T-cell (primary cell): ENCODE measurements around the gene NCOA5. TPM values are rescaled to one million over a fixed set of nuclear protein-coding genes. Genes with fewer than 3 reads are reported as not detected.
A peak's percentile ranks its signal among the peaks of the same experiment; 100 is the strongest.

Experiments
- ATAC-seq, 4 experiments: fragments of 200-7000 bp in 3 of 4; fragments of 150-1000 bp in 1 of 4; cut with Tn5 transposase; replicated peaks in 1 of 4; 1 replicate in 3 of 4; 2 replicates in 1 of 4; pipeline ENCODE4 v1.10.0; 2021; ENCODE audit warnings: moderate library complexity in 3 of 4, mild to moderate bottlenecking in 2 of 4, moderate number of reproducible peaks in 1 of 4
- CTCF ChIA-PET, 2 donors: fragments of 300-600 bp; sonication (Branson Sonifier 250); formaldehyde crosslinking; loops; one replicate each; lab custom pipeline; 2022; ENCODE audit warnings: antibody characterized with exemption in 2 of 2; lab: Charles Lee
- POLR2A ChIA-PET, 2 donors: fragments of 300-600 bp; sonication (Branson Sonifier 250); formaldehyde crosslinking; loops; one replicate each; lab custom pipeline; 2022; ENCODE audit warnings: antibody characterized with exemption in 2 of 2; lab: Charles Lee
- DNase-seq, 35 experiments: peaks; one replicate each; pipeline versions ENCODE4 v3.0.0 to v3.0.0-alpha.2; 2013 to 2023
- H3K27ac ChIP-seq: one replicate; pipeline ENCODE4 v1.5.1; 2013; ENCODE audit warnings: low read length
- H3K27me3 ChIP-seq, 2 experiments: replicated peaks in 1 of 2; 1 replicate in 1 of 2; 2 replicates in 1 of 2; pipeline versions ENCODE4 v1.6.1 to v1.7.0; 2013; ENCODE audit warnings: low read length in 1 of 2, mixed read lengths in 1 of 2; ENCODE audit not compliant: control insufficient read depth in 2 of 2, insufficient read depth in 2 of 2; ENCODE audit errors: extremely low read depth in 1 of 2
- H3K36me3 ChIP-seq, 2 donors: 1 replicate in 1 of 2; 2 replicates in 1 of 2; pipeline versions ENCODE4 v1.6.1 to v1.7.0; 2013; ENCODE audit warnings: low read length in 1 of 2; ENCODE audit not compliant: control insufficient read depth in 2 of 2, insufficient read depth in 1 of 2; ENCODE audit errors: extremely low read depth in 1 of 2
- H3K4me1 ChIP-seq, 2 experiments: 1 replicate in 1 of 2; 2 replicates in 1 of 2; pipeline versions ENCODE4 v1.6.1 to v1.7.0; 2013; ENCODE audit warnings: low read length in 2 of 2, mixed read lengths in 1 of 2; ENCODE audit not compliant: insufficient read depth in 2 of 2, control insufficient read depth in 1 of 2; ENCODE audit errors: extremely low read depth in 1 of 2
- H3K4me3 ChIP-seq, 2 donors: 1 replicate in 1 of 2; 2 replicates in 1 of 2; pipeline versions ENCODE4 v1.5.1 to v1.7.0; 2013; ENCODE audit warnings: mild to moderate bottlenecking in 2 of 2, low read length in 1 of 2, moderate library complexity in 1 of 2; ENCODE audit not compliant: control insufficient read depth in 1 of 2; ENCODE audit errors: extremely low read depth in 1 of 2
- H3K9me3 ChIP-seq: 2 replicates; pipeline ENCODE4 v1.7.0; 2013
- H3K27ac Mint-ChIP-seq, 2 donors: one replicate each; pipeline ENCODE4 v1.8.0; 2020 to 2021; ENCODE audit warnings: mild to moderate bottlenecking in 2 of 2, mixed read lengths in 2 of 2
- H3K27me3 Mint-ChIP-seq, 2 donors: one replicate each; pipeline ENCODE4 v1.8.0; 2021 to 2022; ENCODE audit warnings: mixed read lengths in 2 of 2
- H3K36me3 Mint-ChIP-seq: one replicate; pipeline ENCODE4 v1.8.0; 2021; ENCODE audit warnings: mixed read lengths
- H3K4me1 Mint-ChIP-seq, 3 donors: one replicate each; pipeline ENCODE4 v1.8.0; 2020 to 2022; ENCODE audit warnings: mixed read lengths in 3 of 3, mild to moderate bottlenecking in 1 of 3
- H3K4me3 Mint-ChIP-seq, 3 donors: one replicate each; pipeline ENCODE4 v1.8.0; 2020 to 2022; ENCODE audit warnings: mild to moderate bottlenecking in 3 of 3, mixed read lengths in 3 of 3, moderate library complexity in 3 of 3
- H3K9me3 Mint-ChIP-seq, 3 donors: one replicate each; pipeline ENCODE4 v1.8.0; 2020 to 2022; ENCODE audit warnings: mixed read lengths in 3 of 3
- WGBS: methylation state at CpG from one replicate; pipeline ENCODE4 v1.1.5; 2013; ENCODE audit warnings: missing lambda C conversion rate; ENCODE audit not compliant: insufficient coverage; 5-methylcytosine and 5-hydroxymethylcytosine counted together
- total RNA-seq, 35 experiments: library from RNA in 6 of 35; stranded (reverse) in 6 of 35; fragments of 120-200 nt in 1 of 35; gene quantifications; one replicate each; pipeline versions ENCODE4 v1.2.1 to v1.2.4 and lab custom pipeline; 2013 to 2026

NCOA5 gene
- total RNA-seq (10 to 100 TPM; 21.0 to 43.1 (median 39.7) TPM), total RNA-seq (lab: John Stamatoyannopoulos, UW) (23.0 to 65.8 (median 48.3) reads per million in 29 experiments)
- total RNA-seq (2013): 30.8 TPM

- POLR2A ChIA-PET: no interaction called here
- CTCF ChIA-PET: interaction anchor here in 1 of 2 donors (1.6 kb wide), 1 partner anchor 119 kb away, joined by 5 read pairs; no protein-coding TSS in a partner anchor
- peak; percentile 88 to 92 (median 89) for ATAC-seq
Measured at GRCh38 chr20:46089417-46090388, at the start of gene NCOA5. TSS of gene NCOA5 (minus strand) at chr20:46089962. CDS start at chr20:46079424, 10,538 bp downstream.

GRCh38 chr20:46139266-46139889 is 49.6 kb upstream of the NCOA5 start:
- no peak overlapping the region for H3K27ac Mint-ChIP-seq
- no peaks in the 10 kb centered on the region for H3K4me1 Mint-ChIP-seq
- no peak overlapping the region for H3K27ac ChIP-seq
- H3K27me3 ChIP-seq: peaks cover 0 to 54% of the 10 kb centered on the region in 2 experiments
- H3K9me3 Mint-ChIP-seq: no peaks in the 10 kb centered on the region
- peaks cover 46 to 77% of the 10 kb centered on the region in 2 donors for H3K27me3 Mint-ChIP-seq
- 54% methylated on average over 6 of the region's 8 CpGs for WGBS
- ChIA-PET CTCF (no interaction called here), POLR2A (no interaction called here)
- no peak overlapping the region for H3K4me3 Mint-ChIP-seq
- H3K36me3 Mint-ChIP-seq: no peaks in the 10 kb centered on the region
- no peaks in the 10 kb centered on the region for H3K9me3 ChIP-seq
- ATAC-seq (no peak), DNase-seq (no peak)
- no peaks in the 10 kb centered on the region for H3K36me3 ChIP-seq
- no peaks in the 10 kb centered on the region for H3K4me1 ChIP-seq
- no peak overlapping the region for H3K4me3 ChIP-seq

More at GRCh38 chr20:46089417-46090388, at the start of gene NCOA5:
- Mint-ChIP-seq H3K27ac (peak within 1 kb of the TSS; percentile 79 to 89), H3K4me1 (peaks cover 52 to 53% (median 52%) of the 10 kb centered on the region in 3 donors), H3K36me3 (no peaks in the 10 kb centered on the region), H3K9me3 (no peaks in the 10 kb centered on the region), H3K27me3 (no peaks in the 10 kb centered on the region), H3K4me3 (peak within 1 kb of the TSS; percentile 86 to 90 (median 87))
- peak within 1 kb of the TSS; percentile 68 for H3K27ac ChIP-seq
- H3K27me3 ChIP-seq: no peaks in the 10 kb centered on the region
- peak; percentile 86 to 96 (median 92) for DNase-seq
- no peaks in the 10 kb centered on the region for H3K36me3 ChIP-seq
- WGBS: under 1% methylated on average over 96 of the region's 100 CpGs
- peaks cover 25 to 32% of the 10 kb centered on the region in 2 experiments for H3K4me1 ChIP-seq
- peak within 1 kb of the TSS; percentile 90 to 96 for H3K4me3 ChIP-seq
- H3K9me3 ChIP-seq: no peaks in the 10 kb centered on the region

- ATAC-seq (no peak), DNase-seq (no peak)
- Mint-ChIP-seq H3K4me1 (peaks cover 0 to 2% (median 1%) of the 10 kb centered on the region in 3 donors), H3K4me3 (no peak overlapping the region), H3K36me3 (no peaks in the 10 kb centered on the region), H3K9me3 (no peaks in the 10 kb centered on the region), H3K27ac (no peak overlapping the region), H3K27me3 (peaks cover 50 to 80% of the 10 kb centered on the region in 2 donors)
- Histone ChIP-seq H3K27ac (no peak overlapping the region), H3K36me3 (no peaks in the 10 kb centered on the region), H3K27me3 (peaks cover 0 to 65% of the 10 kb centered on the region in 2 experiments), H3K4me1 (peaks cover 0 to 2% of the 10 kb centered on the region in 2 experiments), H3K4me3 (no peak overlapping the region), H3K9me3 (no peaks in the 10 kb centered on the region)
- CTCF ChIA-PET: no interaction called here
- 60% methylated on average over 1 of the region's 5 CpGs for WGBS
- POLR2A ChIA-PET: no interaction called here
Measured at GRCh38 chr20:46137816-46138215, 48.1 kb upstream of the NCOA5 start.

- H3K36me3 Mint-ChIP-seq: no peaks in the 10 kb centered on the region
- H3K9me3 Mint-ChIP-seq: no peaks in the 10 kb centered on the region
- CTCF ChIA-PET: no interaction called here
- no peaks in the 10 kb centered on the region for H3K36me3 ChIP-seq
- DNase-seq: no peak
- no peak for ATAC-seq
- H3K27ac Mint-ChIP-seq: no peak overlapping the region
- no peak overlapping the region for H3K4me3 ChIP-seq
- H3K27me3 Mint-ChIP-seq: peaks cover 50 to 78% of the 10 kb centered on the region in 2 donors
- H3K4me3 Mint-ChIP-seq: no peak overlapping the region
- no peak overlapping the region for H3K27ac ChIP-seq
- H3K9me3 ChIP-seq: no peaks in the 10 kb centered on the region
- H3K4me1 Mint-ChIP-seq: peaks cover 0 to 3% (median 3%) of the 10 kb centered on the region in 3 donors
- H3K4me1 ChIP-seq: peaks cover 0 to 6% of the 10 kb centered on the region in 2 experiments
- POLR2A ChIA-PET: no interaction called here
- H3K27me3 ChIP-seq: peaks cover 0 to 73% of the 10 kb centered on the region in 2 experiments
- WGBS: 67% methylated on average over 2 of the region's 12 CpGs
Measured at GRCh38 chr20:46135856-46136633, 46.3 kb upstream of the NCOA5 start.

GRCh38 chr20:46134716-46135115 is 45.0 kb upstream of the NCOA5 start:
- Histone ChIP-seq H3K27me3 (peaks cover 2 to 74% of the 10 kb centered on the region in 2 experiments), H3K4me1 (peaks cover 0 to 6% of the 10 kb centered on the region in 2 experiments), H3K36me3 (no peaks in the 10 kb centered on the region), H3K4me3 (no peak overlapping the region), H3K9me3 (no peaks in the 10 kb centered on the region), H3K27ac (no peak overlapping the region)
- Mint-ChIP-seq H3K9me3 (no peaks in the 10 kb centered on the region), H3K4me1 (peaks cover 0 to 3% (median 3%) of the 10 kb centered on the region in 3 donors), H3K27me3 (peaks cover 40 to 69% of the 10 kb centered on the region in 2 donors), H3K27ac (no peak overlapping the region), H3K36me3 (no peaks in the 10 kb centered on the region), H3K4me3 (no peak overlapping the region)
- 65% methylated on average over 5 of the region's 7 CpGs for WGBS
- CTCF ChIA-PET: no interaction called here
- POLR2A ChIA-PET: no interaction called here
- ATAC-seq (no peak), DNase-seq (no peak)
